Measurements from ENCODE around the gene SLC7A10. TPM values are rescaled to one million over a fixed set of nuclear protein-coding genes. Genes with fewer than 3 reads are reported as not detected.

SLC7A10 gene
- polyA plus RNA-seq, 1 donor (not counting 4 experiments of a cell fraction or from before 2014, with no cell fraction given), result not detected

DNA sequence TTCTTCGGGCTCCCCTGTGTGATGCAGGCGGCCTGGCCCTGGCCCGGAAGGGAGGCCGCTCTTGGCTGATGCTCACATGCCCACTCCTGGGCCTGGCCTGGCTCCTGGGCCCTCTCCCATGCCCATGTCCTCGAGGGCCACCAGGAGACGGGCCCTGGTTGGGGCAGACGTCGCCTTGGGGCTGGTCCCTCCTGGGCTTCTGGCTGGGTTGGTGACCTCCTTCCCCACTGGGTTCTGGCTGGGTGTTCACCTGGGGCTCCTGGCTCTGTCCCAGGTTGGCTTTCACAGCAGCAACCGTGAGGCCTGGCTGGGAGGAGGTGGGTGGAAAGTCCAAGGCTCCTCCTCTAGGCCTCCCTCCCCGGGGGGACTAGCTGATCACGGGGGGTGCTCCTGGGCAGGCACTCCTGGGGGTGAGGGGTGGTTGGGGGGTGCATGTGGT lies 15.5 kb upstream of the SLC7A10 start:
- Histone ChIP-seq H2AFZ (ENCODE audit: control insufficient read depth, low read length) (no peak overlapping the region), H3K27me3 (ENCODE audit: control insufficient read depth, extremely low read depth, insufficient read depth, low read length) (peaks cover 3% of the 10 kb centered on the region), H3K4me2 (ENCODE audit: control insufficient read depth, extremely low read depth, insufficient read depth, low read depth, low read length) (no peak overlapping the region), H3K9me3 (ENCODE audit: control insufficient read depth, low read depth, low read length) (peaks cover 2% of the 10 kb centered on the region), H3K27ac (ENCODE audit: control insufficient read depth, insufficient read depth, low read length) (no peak overlapping the region), H4K20me1 (ENCODE audit: control insufficient read depth, extremely low read depth, insufficient read depth, low read length) (no peaks in the 10 kb centered on the region), H3K4me1 (ENCODE audit: control insufficient read depth, extremely low read depth, insufficient read depth, low read length) (no peaks in the 10 kb centered on the region), H3K4me3 (ENCODE audit: control insufficient read depth in 2 of 3, extremely low read depth in 1 of 3, insufficient read depth in 2 of 3, low read depth in 1 of 3, low read length in 3 of 3) (no peak overlapping the region), H3K9ac (ENCODE audit: control insufficient read depth, extremely low read depth, insufficient read depth, low read length) (no peak overlapping the region), H3K9me1 (ENCODE audit: control insufficient read depth, extremely low read depth, insufficient read depth, low read length) (no peaks in the 10 kb centered on the region), H3K79me2 (ENCODE audit: control insufficient read depth, insufficient read depth, low read length) (no peaks in the 10 kb centered on the region), H3K36me3 (ENCODE audit: control insufficient read depth in 2 of 2, extremely low read depth in 1 of 2, insufficient read depth in 2 of 2, low read length in 2 of 2) (no peaks in the 10 kb centered on the region)
- dilution Hi-C loops (cut with MboI; ENCODE audit: extremely low pct_ligation_motif_present, low sequenced_read_pairs), result no loop called here
- FAIRE-seq (no peak), DNase-seq (ENCODE audit: low read depth, low spot score) (no peak)
- TF ChIP-seq EZH2 (IDR thresholded peaks at IDR 0.05; ENCODE audit: low read length), result no peak
- TF ChIP-seq, protein P1, sequence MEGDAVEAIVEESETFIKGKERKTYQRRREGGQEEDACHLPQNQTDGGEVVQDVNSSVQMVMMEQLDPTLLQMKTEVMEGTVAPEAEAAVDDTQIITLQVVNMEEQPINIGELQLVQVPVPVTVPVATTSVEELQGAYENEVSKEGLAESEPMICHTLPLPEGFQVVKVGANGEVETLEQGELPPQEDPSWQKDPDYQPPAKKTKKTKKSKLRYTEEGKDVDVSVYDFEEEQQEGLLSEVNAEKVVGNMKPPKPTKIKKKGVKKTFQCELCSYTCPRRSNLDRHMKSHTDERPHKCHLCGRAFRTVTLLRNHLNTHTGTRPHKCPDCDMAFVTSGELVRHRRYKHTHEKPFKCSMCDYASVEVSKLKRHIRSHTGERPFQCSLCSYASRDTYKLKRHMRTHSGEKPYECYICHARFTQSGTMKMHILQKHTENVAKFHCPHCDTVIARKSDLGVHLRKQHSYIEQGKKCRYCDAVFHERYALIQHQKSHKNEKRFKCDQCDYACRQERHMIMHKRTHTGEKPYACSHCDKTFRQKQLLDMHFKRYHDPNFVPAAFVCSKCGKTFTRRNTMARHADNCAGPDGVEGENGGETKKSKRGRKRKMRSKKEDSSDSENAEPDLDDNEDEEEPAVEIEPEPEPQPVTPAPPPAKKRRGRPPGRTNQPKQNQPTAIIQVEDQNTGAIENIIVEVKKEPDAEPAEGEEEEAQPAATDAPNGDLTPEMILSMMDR (optimal IDR thresholded peaks at IDR 0.05 in 1 of 3, IDR thresholded peaks at IDR 0.05 in 1 of 3, conservative IDR thresholded peaks at IDR 0.05 in 1 of 3; ENCODE audit: extremely low read depth in 1 of 3, insufficient read depth in 2 of 3, low read length in 3 of 3), result no peak

DNA sequence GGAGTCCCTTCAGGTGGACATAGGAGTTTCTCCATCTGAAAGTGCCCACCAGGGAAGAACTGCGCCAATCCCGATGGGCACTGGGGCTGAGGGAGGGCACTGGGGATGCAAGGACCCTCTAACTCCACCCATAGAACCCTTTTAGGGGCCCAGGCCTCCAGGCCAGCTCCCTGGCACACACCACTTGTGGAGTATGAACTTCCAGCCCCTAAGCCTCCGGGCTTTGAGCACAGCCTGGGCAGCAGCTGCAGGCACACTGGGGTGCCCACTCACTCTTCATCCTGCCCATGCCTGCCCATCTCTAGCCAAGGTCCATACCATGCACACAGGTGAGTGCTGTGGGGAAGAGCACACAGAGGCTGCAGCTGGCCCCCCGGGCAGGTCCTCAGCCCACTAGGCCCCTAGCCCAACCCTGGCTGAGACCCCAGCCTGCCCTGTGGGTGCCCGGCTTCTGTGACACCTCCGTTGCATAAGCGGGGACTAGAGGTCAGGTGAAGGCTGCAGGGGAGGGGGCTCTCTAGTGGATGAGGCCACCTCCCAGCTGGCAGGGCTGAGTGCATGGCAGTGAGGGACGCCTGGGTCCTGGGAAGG lies 14.6 kb upstream of the SLC7A10 start:
- H3K4me3 ChIP-seq (ENCODE audit: control insufficient read depth in 2 of 3, extremely low read depth in 1 of 3, insufficient read depth in 2 of 3, low read depth in 1 of 3, low read length in 3 of 3), result no peak overlapping the region
- FAIRE-seq (no peak), DNase-seq (ENCODE audit: low read depth, low spot score) (no peak)
- H3K79me2 ChIP-seq (ENCODE audit: control insufficient read depth, insufficient read depth, low read length), result no peaks in the 10 kb centered on the region
- H3K27ac ChIP-seq (ENCODE audit: control insufficient read depth, insufficient read depth, low read length), result no peak overlapping the region
- dilution Hi-C loops (cut with MboI; ENCODE audit: extremely low pct_ligation_motif_present, low sequenced_read_pairs), result no loop called here
- H3K9me3 ChIP-seq (ENCODE audit: control insufficient read depth, low read depth, low read length), result no peaks in the 10 kb centered on the region
- no peaks in the 10 kb centered on the region for H3K36me3 ChIP-seq (ENCODE audit: control insufficient read depth in 2 of 2, extremely low read depth in 1 of 2, insufficient read depth in 2 of 2, low read length in 2 of 2)
- TF ChIP-seq EZH2 (IDR thresholded peaks at IDR 0.05; ENCODE audit: low read length), result no peak
- TF ChIP-seq, protein P1 (optimal IDR thresholded peaks at IDR 0.05 in 1 of 3, IDR thresholded peaks at IDR 0.05 in 1 of 3, conservative IDR thresholded peaks at IDR 0.05 in 1 of 3; ENCODE audit: extremely low read depth in 1 of 3, insufficient read depth in 2 of 3, low read length in 3 of 3), result no peak
- H3K4me1 ChIP-seq (ENCODE audit: control insufficient read depth, extremely low read depth, insufficient read depth, low read length), result no peaks in the 10 kb centered on the region
- H3K4me2 ChIP-seq (ENCODE audit: control insufficient read depth, extremely low read depth, insufficient read depth, low read depth, low read length), result no peak overlapping the region
- H3K9me1 ChIP-seq (ENCODE audit: control insufficient read depth, extremely low read depth, insufficient read depth, low read length), result no peaks in the 10 kb centered on the region
- H3K27me3 ChIP-seq (ENCODE audit: control insufficient read depth, extremely low read depth, insufficient read depth, low read length), result peaks cover 3% of the 10 kb centered on the region
- H3K9ac ChIP-seq (ENCODE audit: control insufficient read depth, extremely low read depth, insufficient read depth, low read length), result no peak overlapping the region
- H4K20me1 ChIP-seq (ENCODE audit: control insufficient read depth, extremely low read depth, insufficient read depth, low read length), result no peaks in the 10 kb centered on the region
- H2AFZ ChIP-seq (ENCODE audit: control insufficient read depth, low read length), result no peak overlapping the region

Data from keratinocyte (primary cell).